ENCODE measurements around the gene ZNF691.
"Not testable (repeated sequence)": the region's sequence is repeated elsewhere in the genome, so short reads cannot be mapped to it uniquely, and the experiment has no call there.

The ZNF691 gene

GRCh38 chr1:42887366-42887765 lies 41.0 kb downstream of the ZNF691 start:
- DNase-seq (ENCODE audit: low read depth) = no peak
- no peak for TF ChIP-seq CTCF (conservative IDR thresholded peaks at IDR 0.05; ENCODE audit: control insufficient read depth, insufficient read depth, low read depth, low read length)
- H3K4me3 ChIP-seq (ENCODE audit: control insufficient read depth, low read depth, low read length) = no peak overlapping the region

- TF ChIP-seq CTCF (conservative IDR thresholded peaks at IDR 0.05; ENCODE audit: control insufficient read depth, insufficient read depth, low read depth, low read length) = no peak
- DNase-seq (ENCODE audit: low read depth) = no peak
- H3K4me3 ChIP-seq (ENCODE audit: control insufficient read depth, low read depth, low read length) = no peak overlapping the region
Observed at GRCh38 chr1:42888013-42888633, 41.7 kb downstream of the ZNF691 start.

GRCh38 chr1:42889264-42889663 lies 42.9 kb downstream of the ZNF691 start:
- no peak overlapping the region for H3K4me3 ChIP-seq (ENCODE audit: control insufficient read depth, low read depth, low read length)
- no peak for DNase-seq (ENCODE audit: low read depth)
- no peak for TF ChIP-seq CTCF (conservative IDR thresholded peaks at IDR 0.05; ENCODE audit: control insufficient read depth, insufficient read depth, low read depth, low read length)

GRCh38 chr1:42891465-42892138 lies 45.2 kb downstream of the ZNF691 start:
- H3K4me3 ChIP-seq (ENCODE audit: control insufficient read depth, low read depth, low read length) = no peak overlapping the region
- TF ChIP-seq CTCF (conservative IDR thresholded peaks at IDR 0.05; ENCODE audit: control insufficient read depth, insufficient read depth, low read depth, low read length) = no peak
- DNase-seq (ENCODE audit: low read depth) = no peak

- H3K4me3 ChIP-seq (ENCODE audit: control insufficient read depth, low read depth, low read length); DNase-seq (ENCODE audit: low read depth): not testable (repeated sequence)
Observed at GRCh38 chr1:42899960-42900359, 53.5 kb downstream of the ZNF691 start.
